GM23338 (cell line): ENCODE data around the gene CCDC28B. TPM values are rescaled to one million over a fixed set of nuclear protein-coding genes. Genes with fewer than 3 reads are reported as not detected.

ENCODE experiments used
- ATAC-seq: fragments of 200-7000 bp; cut with Tn5 transposase; 3 replicates; pipeline ENCODE4 v1.9.1; 2020
- DNase-seq: peaks from one replicate; pipeline ENCODE4 v3.0.0-alpha.2; 2015; ENCODE audit warnings: low spot score
- H2AFZ ChIP-seq: fragments of 200-600 bp; sonication (generic); 2 replicates; pipeline ENCODE4 v1.8.0; 2016; ENCODE audit warnings: antibody characterized with exemption, mild to moderate bottlenecking, moderate library complexity
- H3F3A ChIP-seq: fragments of 200-600 bp; sonication (generic); replicated peaks from 2 replicates; pipeline ENCODE4 v1.8.0; 2017; ENCODE audit warnings: antibody characterized with exemption, mixed run types, low read depth
- H3K27ac ChIP-seq: fragments of 200-600 bp; sonication (generic); 2 replicates; pipeline ENCODE4 v1.6.1; 2016; ENCODE audit warnings: low read depth
- H3K27me3 ChIP-seq: fragments of 200-600 bp; sonication (generic); 2 replicates; pipeline ENCODE4 v1.8.0; 2016; ENCODE audit warnings: mild to moderate bottlenecking, mixed run types, moderate library complexity; ENCODE audit not compliant: insufficient read depth
- H3K36me3 ChIP-seq: fragments of 200-600 bp; sonication (generic); 2 replicates; pipeline ENCODE4 v1.8.0; 2016; ENCODE audit warnings: mild to moderate bottlenecking; ENCODE audit not compliant: insufficient read depth
- H3K4me1 ChIP-seq: fragments of 200-600 bp; sonication (generic); 2 replicates; pipeline ENCODE4 v1.8.0; 2016; ENCODE audit warnings: mild to moderate bottlenecking, moderate library complexity; ENCODE audit not compliant: insufficient read depth
- H3K4me2 ChIP-seq: fragments of 200-600 bp; sonication (generic); 2 replicates; pipeline ENCODE4 v1.7.1; 2017; ENCODE audit warnings: mixed run types
- H3K4me3 ChIP-seq: fragments of 200-600 bp; sonication (generic); 2 replicates; pipeline ENCODE4 v1.6.1; 2016; ENCODE audit warnings: mixed run types
- H3K79me2 ChIP-seq: fragments of 200-600 bp; sonication (generic); replicated peaks from 2 replicates; pipeline ENCODE4 v1.8.0; 2017; ENCODE audit warnings: mild to moderate bottlenecking; ENCODE audit not compliant: insufficient read depth
- H3K9me2 ChIP-seq: fragments of 200-600 bp; sonication (generic); 2 replicates; pipeline ENCODE4 v1.8.0; 2017; ENCODE audit not compliant: insufficient read depth
- H4K20me1 ChIP-seq: fragments of 200-600 bp; sonication (generic); replicated peaks from 2 replicates; pipeline ENCODE4 v1.8.0; 2017; ENCODE audit warnings: mild to moderate bottlenecking; ENCODE audit not compliant: insufficient read depth
- H3K27ac Mint-ChIP-seq: 2 replicates; pipeline ENCODE4 v1.8.0; 2020; ENCODE audit warnings: inconsistent platforms, mild to moderate bottlenecking, moderate library complexity, mixed read lengths
- H3K27me3 Mint-ChIP-seq: 3 replicates; pipeline ENCODE4 v1.8.0; 2022; ENCODE audit warnings: low read depth, mild to moderate bottlenecking, moderate library complexity, mixed read lengths, inconsistent platforms; ENCODE audit not compliant: insufficient read depth, poor library complexity
- H3K36me3 Mint-ChIP-seq: 3 replicates; pipeline ENCODE4 v1.8.0; 2021; ENCODE audit warnings: low read depth, mild to moderate bottlenecking, inconsistent platforms, moderate library complexity, mixed read lengths
- H3K4me1 Mint-ChIP-seq: 3 replicates; pipeline ENCODE4 v1.8.0; 2020; ENCODE audit warnings: mild to moderate bottlenecking, inconsistent platforms, mixed read lengths
- H3K4me3 Mint-ChIP-seq: 3 replicates; pipeline ENCODE4 v1.8.0; 2021; ENCODE audit warnings: moderate library complexity, mild to moderate bottlenecking, inconsistent platforms, mixed read lengths
- H3K9me3 Mint-ChIP-seq: 3 replicates; pipeline ENCODE4 v1.8.0; 2020; ENCODE audit warnings: moderate library complexity, mild to moderate bottlenecking, inconsistent platforms, mixed read lengths
- CREB1 ChIP-seq: fragments of 250-450 bp; sonication (Bioruptor Pico); IDR thresholded peaks from 2 replicates; pipeline ENCODE4 v1.5.0; 2020; ENCODE audit warnings: low read depth, mild to moderate bottlenecking, moderate library complexity
- EZH2 ChIP-seq: fragments of 200-600 bp; sonication (generic); IDR thresholded peaks from one replicate; pipeline ENCODE4 v1.8.0; 2017; ENCODE audit warnings: antibody characterized with exemption, mild to moderate bottlenecking, low read depth; ENCODE audit not compliant: unreplicated experiment
- EZH2phosphoT487 ChIP-seq: fragments of 200-600 bp; sonication (generic); IDR thresholded peaks from one replicate; pipeline ENCODE4 v1.8.1; 2018; ENCODE audit warnings: antibody characterized with exemption; ENCODE audit not compliant: unreplicated experiment
- JUNB ChIP-seq: IDR thresholded peaks from one replicate; pipeline ENCODE4 v1.6.1; 2016; ENCODE audit warnings: antibody characterized with exemption; ENCODE audit not compliant: unreplicated experiment
- NANOG ChIP-seq: IDR thresholded peaks from 2 replicates; pipeline ENCODE4 v1.6.1; 2016; ENCODE audit warnings: antibody characterized with exemption, borderline replicate concordance
- POLR2AphosphoS5 ChIP-seq: IDR thresholded peaks from 2 replicates; pipeline ENCODE4 v1.6.1; 2016; ENCODE audit warnings: antibody characterized with exemption, low read depth
- STAT1 ChIP-seq: IDR thresholded peaks from one replicate; pipeline ENCODE4 v1.6.1; 2016; ENCODE audit warnings: antibody characterized with exemption; ENCODE audit not compliant: unreplicated experiment
- ZNF331 ChIP-seq: fragments of 250-450 bp; sonication (Bioruptor Pico); IDR thresholded peaks from 2 replicates; pipeline ENCODE4 v1.5.0; 2020; ENCODE audit warnings: low read depth, mild to moderate bottlenecking, moderate library complexity
- polyA plus RNA-seq: library from polyadenylated mRNA; unstranded; fragments of >200 nt; fragmentation: Nextera tagmentation; extraction: Ambion mirVana; gene quantifications from 2 replicates; pipeline ENCODE4 v1.2.1, GENCODE V29; 2016
- total RNA-seq: library from RNA; depleted of rRNA; stranded (reverse); fragments of >200 nt; shearing (Covaris generic); gene quantifications from 2 replicates; pipeline ENCODE4 v1.2.3, GENCODE V29; 2014
- TF ChIP-seq, protein P1 (sequence below): IDR thresholded peaks from 2 replicates; pipeline ENCODE4 v1.6.1; 2016; ENCODE audit warnings: antibody characterized with exemption
- TF ChIP-seq, protein P2 (sequence below): IDR thresholded peaks from one replicate; pipeline ENCODE4 v1.6.1; 2018; ENCODE audit warnings: antibody characterized with exemption; ENCODE audit not compliant: unreplicated experiment
- TF ChIP-seq, protein P3 (sequence below): fragments of 250-450 bp; sonication (Bioruptor Pico); IDR thresholded peaks from 2 replicates; pipeline ENCODE4 v1.5.0; 2020; ENCODE audit warnings: mild to moderate bottlenecking, moderate library complexity

CCDC28B gene
- total and polyA plus RNA-seq, 2 experiments from 2014 or later = 8.7 to 35.2 TPM

GRCh38 chr1:32186491-32186890 lies 13.9 kb upstream of the CCDC28B start:
- H3K36me3 ChIP-seq = peaks cover 60% of the 10 kb centered on the region
- TF ChIP-seq STAT1 (no peak), EZH2phosphoT487 (no peak), CREB1 (no peak), ZNF331 (CRISPR knock-in tag) (no peak), JUNB (no peak), POLR2AphosphoS5 (no peak)
- TF ChIP-seq, protein P1, sequence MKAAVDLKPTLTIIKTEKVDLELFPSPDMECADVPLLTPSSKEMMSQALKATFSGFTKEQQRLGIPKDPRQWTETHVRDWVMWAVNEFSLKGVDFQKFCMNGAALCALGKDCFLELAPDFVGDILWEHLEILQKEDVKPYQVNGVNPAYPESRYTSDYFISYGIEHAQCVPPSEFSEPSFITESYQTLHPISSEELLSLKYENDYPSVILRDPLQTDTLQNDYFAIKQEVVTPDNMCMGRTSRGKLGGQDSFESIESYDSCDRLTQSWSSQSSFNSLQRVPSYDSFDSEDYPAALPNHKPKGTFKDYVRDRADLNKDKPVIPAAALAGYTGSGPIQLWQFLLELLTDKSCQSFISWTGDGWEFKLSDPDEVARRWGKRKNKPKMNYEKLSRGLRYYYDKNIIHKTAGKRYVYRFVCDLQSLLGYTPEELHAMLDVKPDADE = no peak
- TF ChIP-seq, protein P2, sequence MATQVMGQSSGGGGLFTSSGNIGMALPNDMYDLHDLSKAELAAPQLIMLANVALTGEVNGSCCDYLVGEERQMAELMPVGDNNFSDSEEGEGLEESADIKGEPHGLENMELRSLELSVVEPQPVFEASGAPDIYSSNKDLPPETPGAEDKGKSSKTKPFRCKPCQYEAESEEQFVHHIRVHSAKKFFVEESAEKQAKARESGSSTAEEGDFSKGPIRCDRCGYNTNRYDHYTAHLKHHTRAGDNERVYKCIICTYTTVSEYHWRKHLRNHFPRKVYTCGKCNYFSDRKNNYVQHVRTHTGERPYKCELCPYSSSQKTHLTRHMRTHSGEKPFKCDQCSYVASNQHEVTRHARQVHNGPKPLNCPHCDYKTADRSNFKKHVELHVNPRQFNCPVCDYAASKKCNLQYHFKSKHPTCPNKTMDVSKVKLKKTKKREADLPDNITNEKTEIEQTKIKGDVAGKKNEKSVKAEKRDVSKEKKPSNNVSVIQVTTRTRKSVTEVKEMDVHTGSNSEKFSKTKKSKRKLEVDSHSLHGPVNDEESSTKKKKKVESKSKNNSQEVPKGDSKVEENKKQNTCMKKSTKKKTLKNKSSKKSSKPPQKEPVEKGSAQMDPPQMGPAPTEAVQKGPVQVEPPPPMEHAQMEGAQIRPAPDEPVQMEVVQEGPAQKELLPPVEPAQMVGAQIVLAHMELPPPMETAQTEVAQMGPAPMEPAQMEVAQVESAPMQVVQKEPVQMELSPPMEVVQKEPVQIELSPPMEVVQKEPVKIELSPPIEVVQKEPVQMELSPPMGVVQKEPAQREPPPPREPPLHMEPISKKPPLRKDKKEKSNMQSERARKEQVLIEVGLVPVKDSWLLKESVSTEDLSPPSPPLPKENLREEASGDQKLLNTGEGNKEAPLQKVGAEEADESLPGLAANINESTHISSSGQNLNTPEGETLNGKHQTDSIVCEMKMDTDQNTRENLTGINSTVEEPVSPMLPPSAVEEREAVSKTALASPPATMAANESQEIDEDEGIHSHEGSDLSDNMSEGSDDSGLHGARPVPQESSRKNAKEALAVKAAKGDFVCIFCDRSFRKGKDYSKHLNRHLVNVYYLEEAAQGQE = no peak
- H3K27me3 ChIP-seq = no peaks in the 10 kb centered on the region
- no peak overlapping the region for H3K4me2 ChIP-seq
- H4K20me1 ChIP-seq = peaks cover 42% of the 10 kb centered on the region
- no peaks in the 10 kb centered on the region for H3K9me2 ChIP-seq
- peak overlapping the region; percentile 61 for H3K27ac ChIP-seq
- peaks cover 5% of the 10 kb centered on the region for H3F3A ChIP-seq
- Mint-ChIP-seq H3K36me3 (peaks cover 92% of the 10 kb centered on the region), H3K4me3 (no peak overlapping the region), H3K27me3 (peaks cover 5% of the 10 kb centered on the region), H3K9me3 (no peaks in the 10 kb centered on the region), H3K27ac (peak overlapping the region; percentile 95), H3K4me1 (peaks cover 15% of the 10 kb centered on the region)
- peaks cover 4% of the 10 kb centered on the region for H3K4me1 ChIP-seq
- H2AFZ ChIP-seq = no peak overlapping the region
- no peak overlapping the region for H3K4me3 ChIP-seq
- no peak for DNase-seq
- H3K79me2 ChIP-seq = peaks cover 55% of the 10 kb centered on the region
- no peak for ATAC-seq

GRCh38 chr1:32187850-32188249 lies 12.5 kb upstream of the CCDC28B start:
- Histone ChIP-seq H3K36me3 (peaks cover 63% of the 10 kb centered on the region), H3K4me3 (no peak overlapping the region), H3K79me2 (peaks cover 41% of the 10 kb centered on the region), H3K9me2 (no peaks in the 10 kb centered on the region), H3K4me2 (no peak overlapping the region), H3K4me1 (no peaks in the 10 kb centered on the region), H3F3A (peaks cover 5% of the 10 kb centered on the region), H3K27ac (no peak overlapping the region), H2AFZ (no peak overlapping the region), H3K27me3 (no peaks in the 10 kb centered on the region), H4K20me1 (peaks cover 30% of the 10 kb centered on the region)
- no peak overlapping the region for H3K27ac Mint-ChIP-seq
- no peak overlapping the region for H3K4me3 Mint-ChIP-seq
- peaks cover 13% of the 10 kb centered on the region for H3K4me1 Mint-ChIP-seq
- H3K9me3 Mint-ChIP-seq = no peaks in the 10 kb centered on the region
- H3K27me3 Mint-ChIP-seq = peaks cover 2% of the 10 kb centered on the region
- no peak for ATAC-seq
- DNase-seq = no peak
- TF ChIP-seq NANOG = no peak
- TF ChIP-seq STAT1 = no peak
- TF ChIP-seq EZH2phosphoT487 = no peak
- TF ChIP-seq, protein P3, sequence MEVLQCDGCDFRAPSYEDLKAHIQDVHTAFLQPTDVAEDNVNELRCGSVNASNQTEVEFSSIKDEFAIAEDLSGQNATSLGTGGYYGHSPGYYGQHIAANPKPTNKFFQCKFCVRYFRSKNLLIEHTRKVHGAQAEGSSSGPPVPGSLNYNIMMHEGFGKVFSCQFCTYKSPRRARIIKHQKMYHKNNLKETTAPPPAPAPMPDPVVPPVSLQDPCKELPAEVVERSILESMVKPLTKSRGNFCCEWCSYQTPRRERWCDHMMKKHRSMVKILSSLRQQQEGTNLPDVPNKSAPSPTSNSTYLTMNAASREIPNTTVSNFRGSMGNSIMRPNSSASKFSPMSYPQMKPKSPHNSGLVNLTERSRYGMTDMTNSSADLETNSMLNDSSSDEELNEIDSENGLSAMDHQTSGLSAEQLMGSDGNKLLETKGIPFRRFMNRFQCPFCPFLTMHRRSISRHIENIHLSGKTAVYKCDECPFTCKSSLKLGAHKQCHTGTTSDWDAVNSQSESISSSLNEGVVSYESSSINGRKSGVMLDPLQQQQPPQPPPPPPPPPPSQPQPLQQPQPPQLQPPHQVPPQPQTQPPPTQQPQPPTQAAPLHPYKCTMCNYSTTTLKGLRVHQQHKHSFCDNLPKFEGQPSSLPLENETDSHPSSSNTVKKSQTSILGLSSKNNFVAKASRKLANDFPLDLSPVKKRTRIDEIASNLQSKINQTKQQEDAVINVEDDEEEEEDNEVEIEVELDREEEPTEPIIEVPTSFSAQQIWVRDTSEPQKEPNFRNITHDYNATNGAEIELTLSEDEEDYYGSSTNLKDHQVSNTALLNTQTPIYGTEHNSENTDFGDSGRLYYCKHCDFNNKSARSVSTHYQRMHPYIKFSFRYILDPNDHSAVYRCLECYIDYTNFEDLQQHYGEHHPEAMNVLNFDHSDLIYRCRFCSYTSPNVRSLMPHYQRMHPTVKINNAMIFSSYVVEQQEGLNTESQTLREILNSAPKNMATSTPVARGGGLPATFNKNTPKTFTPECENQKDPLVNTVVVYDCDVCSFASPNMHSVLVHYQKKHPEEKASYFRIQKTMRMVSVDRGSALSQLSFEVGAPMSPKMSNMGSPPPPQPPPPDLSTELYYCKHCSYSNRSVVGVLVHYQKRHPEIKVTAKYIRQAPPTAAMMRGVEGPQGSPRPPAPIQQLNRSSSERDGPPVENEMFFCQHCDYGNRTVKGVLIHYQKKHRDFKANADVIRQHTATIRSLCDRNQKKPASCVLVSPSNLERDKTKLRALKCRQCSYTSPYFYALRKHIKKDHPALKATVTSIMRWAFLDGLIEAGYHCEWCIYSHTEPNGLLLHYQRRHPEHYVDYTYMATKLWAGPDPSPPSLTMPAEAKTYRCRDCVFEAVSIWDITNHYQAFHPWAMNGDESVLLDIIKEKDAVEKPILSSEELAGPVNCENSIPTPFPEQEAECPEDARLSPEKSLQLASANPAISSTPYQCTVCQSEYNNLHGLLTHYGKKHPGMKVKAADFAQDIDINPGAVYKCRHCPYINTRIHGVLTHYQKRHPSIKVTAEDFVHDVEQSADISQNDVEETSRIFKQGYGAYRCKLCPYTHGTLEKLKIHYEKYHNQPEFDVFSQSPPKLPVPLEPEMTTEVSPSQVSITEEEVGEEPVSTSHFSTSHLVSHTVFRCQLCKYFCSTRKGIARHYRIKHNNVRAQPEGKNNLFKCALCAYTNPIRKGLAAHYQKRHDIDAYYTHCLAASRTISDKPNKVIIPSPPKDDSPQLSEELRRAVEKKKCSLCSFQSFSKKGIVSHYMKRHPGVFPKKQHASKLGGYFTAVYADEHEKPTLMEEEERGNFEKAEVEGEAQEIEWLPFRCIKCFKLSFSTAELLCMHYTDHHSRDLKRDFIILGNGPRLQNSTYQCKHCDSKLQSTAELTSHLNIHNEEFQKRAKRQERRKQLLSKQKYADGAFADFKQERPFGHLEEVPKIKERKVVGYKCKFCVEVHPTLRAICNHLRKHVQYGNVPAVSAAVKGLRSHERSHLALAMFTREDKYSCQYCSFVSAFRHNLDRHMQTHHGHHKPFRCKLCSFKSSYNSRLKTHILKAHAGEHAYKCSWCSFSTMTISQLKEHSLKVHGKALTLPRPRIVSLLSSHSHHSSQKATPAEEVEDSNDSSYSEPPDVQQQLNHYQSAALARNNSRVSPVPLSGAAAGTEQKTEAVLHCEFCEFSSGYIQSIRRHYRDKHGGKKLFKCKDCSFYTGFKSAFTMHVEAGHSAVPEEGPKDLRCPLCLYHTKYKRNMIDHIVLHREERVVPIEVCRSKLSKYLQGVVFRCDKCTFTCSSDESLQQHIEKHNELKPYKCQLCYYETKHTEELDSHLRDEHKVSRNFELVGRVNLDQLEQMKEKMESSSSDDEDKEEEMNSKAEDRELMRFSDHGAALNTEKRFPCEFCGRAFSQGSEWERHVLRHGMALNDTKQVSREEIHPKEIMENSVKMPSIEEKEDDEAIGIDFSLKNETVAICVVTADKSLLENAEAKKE = no peak
- TF ChIP-seq EZH2 = no peak
- TF ChIP-seq ZNF331 (CRISPR knock-in tag) = no peak
- TF ChIP-seq CREB1 = no peak
- TF ChIP-seq POLR2AphosphoS5 = no peak
- H3K36me3 Mint-ChIP-seq = peaks cover 92% of the 10 kb centered on the region
